ENCODE data around the gene USP22. TPM values are rescaled to one million over a fixed set of nuclear protein-coding genes. Genes with fewer than 3 reads are reported as not detected.

USP22 gene
- total and polyA plus RNA-seq, 4 donors, result 33.3 to 180 (median 112) TPM

- no peaks in the 10 kb centered on the region for H3K27me3 ChIP-seq (ENCODE audit: control insufficient read depth in 3 of 3, insufficient read depth in 3 of 3, low read length in 2 of 3)
- H3K9ac ChIP-seq (ENCODE audit: insufficient read depth in 1 of 2, low read length in 2 of 2), result no peak overlapping the region
- whole genome bisulfite sequencing, 2 donors, result 64 to 69% methylated on average over 6 of the region's 6 CpGs
- H3K36me3 ChIP-seq (ENCODE audit: control insufficient read depth in 4 of 4, insufficient read depth in 4 of 4, low read length in 4 of 4), result no peaks in the 10 kb centered on the region
- DNase-seq (no peak), ATAC-seq (ENCODE audit: insufficient read depth, low FRiP score) (no peak)
- no peak overlapping the region for H3K4me3 ChIP-seq
- peaks cover 0 to 6% (median 0%) of the 10 kb centered on the region in 5 donors for H3K4me1 ChIP-seq (ENCODE audit: control insufficient read depth in 5 of 5, insufficient read depth in 5 of 5, low read length in 5 of 5)
- no peak overlapping the region for H3K27ac ChIP-seq (ENCODE audit: low read depth in 1 of 2, low read length in 1 of 2)
- no peak for TF ChIP-seq CTCF (IDR thresholded peaks at IDR 0.05; ENCODE audit: control extremely low read depth, extremely low read depth)
- no peaks in the 10 kb centered on the region for H3K9me3 ChIP-seq (ENCODE audit: control insufficient read depth in 4 of 4, insufficient read depth in 3 of 4, low read length in 3 of 4)
Measured at GRCh38 chr17:20989991-20990855, 52.6 kb downstream of the USP22 start.

- no peak for TF ChIP-seq CTCF (IDR thresholded peaks at IDR 0.05; ENCODE audit: control extremely low read depth, extremely low read depth)
- Histone ChIP-seq H3K27ac (ENCODE audit: low read depth in 1 of 2, low read length in 1 of 2) (no peak overlapping the region), H3K4me3 (no peak overlapping the region), H3K27me3 (ENCODE audit: control insufficient read depth in 3 of 3, insufficient read depth in 3 of 3, low read length in 2 of 3) (no peaks in the 10 kb centered on the region), H3K9ac (ENCODE audit: insufficient read depth in 1 of 2, low read length in 2 of 2) (no peak overlapping the region), H3K36me3 (ENCODE audit: control insufficient read depth in 4 of 4, insufficient read depth in 4 of 4, low read length in 4 of 4) (no peaks in the 10 kb centered on the region), H3K9me3 (ENCODE audit: control insufficient read depth in 4 of 4, insufficient read depth in 3 of 4, low read length in 3 of 4) (no peaks in the 10 kb centered on the region), H3K4me1 (ENCODE audit: control insufficient read depth in 5 of 5, insufficient read depth in 5 of 5, low read length in 5 of 5) (peaks cover 0 to 6% (median 0%) of the 10 kb centered on the region in 5 donors)
- ATAC-seq (ENCODE audit: insufficient read depth, low FRiP score) (no peak), DNase-seq (no peak)
- 87 to 96% methylated on average over 7 of the region's 7 CpGs for WGBS, 2 donors
Measured at GRCh38 chr17:20989481-20989880, 53.3 kb downstream of the USP22 start.

GRCh38 chr17:20988896-20989295 lies 53.9 kb downstream of the USP22 start:
- TF ChIP-seq CTCF (IDR thresholded peaks at IDR 0.05; ENCODE audit: control extremely low read depth, extremely low read depth), result no peak
- Histone ChIP-seq H3K9ac (ENCODE audit: insufficient read depth in 1 of 2, low read length in 2 of 2) (no peak overlapping the region), H3K36me3 (ENCODE audit: control insufficient read depth in 4 of 4, insufficient read depth in 4 of 4, low read length in 4 of 4) (no peaks in the 10 kb centered on the region), H3K4me1 (ENCODE audit: control insufficient read depth in 5 of 5, insufficient read depth in 5 of 5, low read length in 5 of 5) (peaks cover 0 to 6% (median 0%) of the 10 kb centered on the region in 5 donors), H3K4me3 (no peak overlapping the region), H3K27ac (ENCODE audit: low read depth in 1 of 2, low read length in 1 of 2) (no peak overlapping the region), H3K9me3 (ENCODE audit: control insufficient read depth in 4 of 4, insufficient read depth in 3 of 4, low read length in 3 of 4) (no peaks in the 10 kb centered on the region), H3K27me3 (ENCODE audit: control insufficient read depth in 3 of 3, insufficient read depth in 3 of 3, low read length in 2 of 3) (no peaks in the 10 kb centered on the region)
- ATAC-seq (ENCODE audit: insufficient read depth, low FRiP score), result no peak
- WGBS, 2 donors, result 90 to 94% methylated on average over 3 of the region's 3 CpGs
- DNase-seq, result no peak
